ENCODE data around the gene LLGL2. TPM values are rescaled to one million over a fixed set of nuclear protein-coding genes. Genes with fewer than 3 reads are reported as not detected.

Gene LLGL2
- total RNA-seq, 1 experiment from 2014 or later: 165 TPM

DNA sequence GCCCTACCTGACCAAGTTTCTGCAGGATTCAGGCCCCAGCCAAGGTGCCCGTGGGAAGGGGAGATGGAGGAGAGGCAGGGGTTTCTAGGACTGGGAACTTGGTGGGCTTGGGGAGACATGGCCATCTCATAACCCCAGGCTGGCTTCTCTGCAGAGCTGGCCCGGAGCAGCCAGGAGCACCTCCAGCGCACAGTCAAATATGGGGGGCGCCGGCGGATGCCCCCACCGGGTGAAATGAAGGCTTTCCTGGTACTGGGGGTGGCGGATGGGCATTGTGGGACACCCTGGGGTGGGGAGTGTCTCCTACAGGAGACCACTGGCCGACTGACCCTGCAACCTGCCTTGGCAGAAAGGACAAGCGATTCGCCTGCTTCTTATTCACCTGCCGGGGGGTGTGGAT, 98.5 kb downstream of the LLGL2 start:
- no TSS peak for BruUV-seq (replicated peaks)
- ChIA-PET POLR2A (no interaction called here), CTCF (interaction anchor here (1.0 to 3.3 kb wide), 3 partner anchors 9 to 141 kb away, joined by 4 to 24 read pairs (median 6); partner anchors contain the start of genes GALK1 and SMIM5)
- Histone ChIP-seq H3K9me3 (no peaks in the 10 kb centered on the region), H3K4me1 (peaks cover 6% of the 10 kb centered on the region; the same call in 1 of the 2 replicates), H3K27me3 (replicated peaks; ENCODE audit: control insufficient read depth, insufficient read depth, low read length) (no peaks in the 10 kb centered on the region), H3K36me3 (ENCODE audit: control insufficient read depth, insufficient read depth, low read length) (0 out of 2 replicates have a peak, but pooled peaks cover 1% of the 10 kb centered on the region), H3K4me3 (ENCODE audit: low read depth, low read length) (no peak overlapping the region)
- intact Hi-C loops (cut with micrococcal nuclease; ENCODE audit: unreplicated experiment): no loop called here
- DNase-seq: no peak
- H3K36me3 Mint-ChIP-seq (ENCODE audit: insufficient read depth, unreplicated experiment): peaks cover 36% of the 10 kb centered on the region
- no peak overlapping the region for H3K4me3 Mint-ChIP-seq (ENCODE audit: unreplicated experiment)
- no peaks in the 10 kb centered on the region for H3K27me3 Mint-ChIP-seq (ENCODE audit: insufficient read depth, unreplicated experiment)
- H3K27ac Mint-ChIP-seq (ENCODE audit: unreplicated experiment): no peak overlapping the region
- TF ChIP-seq, protein P1, sequence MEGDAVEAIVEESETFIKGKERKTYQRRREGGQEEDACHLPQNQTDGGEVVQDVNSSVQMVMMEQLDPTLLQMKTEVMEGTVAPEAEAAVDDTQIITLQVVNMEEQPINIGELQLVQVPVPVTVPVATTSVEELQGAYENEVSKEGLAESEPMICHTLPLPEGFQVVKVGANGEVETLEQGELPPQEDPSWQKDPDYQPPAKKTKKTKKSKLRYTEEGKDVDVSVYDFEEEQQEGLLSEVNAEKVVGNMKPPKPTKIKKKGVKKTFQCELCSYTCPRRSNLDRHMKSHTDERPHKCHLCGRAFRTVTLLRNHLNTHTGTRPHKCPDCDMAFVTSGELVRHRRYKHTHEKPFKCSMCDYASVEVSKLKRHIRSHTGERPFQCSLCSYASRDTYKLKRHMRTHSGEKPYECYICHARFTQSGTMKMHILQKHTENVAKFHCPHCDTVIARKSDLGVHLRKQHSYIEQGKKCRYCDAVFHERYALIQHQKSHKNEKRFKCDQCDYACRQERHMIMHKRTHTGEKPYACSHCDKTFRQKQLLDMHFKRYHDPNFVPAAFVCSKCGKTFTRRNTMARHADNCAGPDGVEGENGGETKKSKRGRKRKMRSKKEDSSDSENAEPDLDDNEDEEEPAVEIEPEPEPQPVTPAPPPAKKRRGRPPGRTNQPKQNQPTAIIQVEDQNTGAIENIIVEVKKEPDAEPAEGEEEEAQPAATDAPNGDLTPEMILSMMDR (IDR thresholded peaks at IDR 0.05; ENCODE audit: insufficient read depth in 1 of 2, low read depth in 1 of 2, low read length in 1 of 2, severe bottlenecking in 1 of 2, unreplicated experiment in 1 of 2): no peak
- H3K4me1 Mint-ChIP-seq (ENCODE audit: low read depth, unreplicated experiment): peaks cover 11% of the 10 kb centered on the region
- no peaks in the 10 kb centered on the region for H3K9me3 Mint-ChIP-seq (ENCODE audit: unreplicated experiment)

Small RNA genes within 50 kb of the gene (microRNA-seq; reads per million reads assigned to microRNA genes)
- gene MIR6785: 1.1 reads per million

Other genes with a start within 250 kb of the LLGL2 start
- gene SLC25A19, start 236.3 kb upstream of the LLGL2 start, total RNA-seq (2022): 29.8 and 33.6 TPM in 2 replicates
- gene GRB2, start 120.0 kb upstream of the LLGL2 start, total RNA-seq (2022): 113 and 115 TPM in 2 replicates
- 109 and 115 TPM in 2 replicates for gene TMEM94, start 69.1 kb upstream of the LLGL2 start, total RNA-seq (2022)
- 41.8 and 48.9 TPM in 2 replicates for gene CASKIN2, start 10.2 kb upstream of the LLGL2 start, total RNA-seq (2022)
- 71.3 and 74.5 TPM in 2 replicates for gene TSEN54, start 9.2 kb upstream of the LLGL2 start, total RNA-seq (2022)
- 12.3 and 24.4 TPM in 2 replicates for gene MYO15B, start 62.1 kb downstream of the LLGL2 start, total RNA-seq (2022)
- 0.20 TPM in 1 of 2 replicates, not detected in the other for gene SMIM5, start 107.7 kb downstream of the LLGL2 start, total RNA-seq (2022)
- gene RECQL5, start 141.5 kb downstream of the LLGL2 start, total RNA-seq (2022): 67.0 and 67.7 TPM in 2 replicates
- 119 and 126 TPM in 2 replicates for gene SAP30BP, start 141.6 kb downstream of the LLGL2 start, total RNA-seq (2022)
- 50.8 and 55.4 TPM in 2 replicates for gene ITGB4, start 195.8 kb downstream of the LLGL2 start, total RNA-seq (2022)
- 41.1 and 45.0 TPM in 2 replicates for gene GALK1, start 239.5 kb downstream of the LLGL2 start, total RNA-seq (2022)

All from Caco-2 (cell line).